DND-41 (cell line): ENCODE data around the gene UBR3.

ENCODE experiments used
- EZH2 ChIP-seq: IDR thresholded peaks from 3 replicates; pipeline ENCODE4 v1.6.1; 2012; ENCODE audit warnings: borderline replicate concordance, low read depth, mild to moderate bottlenecking, moderate library complexity, low read length, inconsistent platforms; ENCODE audit not compliant: severe bottlenecking
- TF ChIP-seq, protein P1 (sequence below): IDR thresholded peaks from 2 replicates; pipeline ENCODE4 v1.5.1; 2012; ENCODE audit warnings: borderline replicate concordance, low read length, moderate library complexity, mild to moderate bottlenecking; ENCODE audit not compliant: poor library complexity, severe bottlenecking; ENCODE audit errors: extremely low read depth

GRCh38 chr2:169839954-169840746, 12.9 kb downstream of the UBR3 start:
- TF ChIP-seq, protein P1, sequence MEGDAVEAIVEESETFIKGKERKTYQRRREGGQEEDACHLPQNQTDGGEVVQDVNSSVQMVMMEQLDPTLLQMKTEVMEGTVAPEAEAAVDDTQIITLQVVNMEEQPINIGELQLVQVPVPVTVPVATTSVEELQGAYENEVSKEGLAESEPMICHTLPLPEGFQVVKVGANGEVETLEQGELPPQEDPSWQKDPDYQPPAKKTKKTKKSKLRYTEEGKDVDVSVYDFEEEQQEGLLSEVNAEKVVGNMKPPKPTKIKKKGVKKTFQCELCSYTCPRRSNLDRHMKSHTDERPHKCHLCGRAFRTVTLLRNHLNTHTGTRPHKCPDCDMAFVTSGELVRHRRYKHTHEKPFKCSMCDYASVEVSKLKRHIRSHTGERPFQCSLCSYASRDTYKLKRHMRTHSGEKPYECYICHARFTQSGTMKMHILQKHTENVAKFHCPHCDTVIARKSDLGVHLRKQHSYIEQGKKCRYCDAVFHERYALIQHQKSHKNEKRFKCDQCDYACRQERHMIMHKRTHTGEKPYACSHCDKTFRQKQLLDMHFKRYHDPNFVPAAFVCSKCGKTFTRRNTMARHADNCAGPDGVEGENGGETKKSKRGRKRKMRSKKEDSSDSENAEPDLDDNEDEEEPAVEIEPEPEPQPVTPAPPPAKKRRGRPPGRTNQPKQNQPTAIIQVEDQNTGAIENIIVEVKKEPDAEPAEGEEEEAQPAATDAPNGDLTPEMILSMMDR, result no peak
- no peak for TF ChIP-seq EZH2
